Endodermal cell (in vitro differentiated cells): Measurements from ENCODE around the gene MAST2. TPM values are rescaled to one million over a fixed set of nuclear protein-coding genes. Genes with fewer than 3 reads are reported as not detected.
"Not testable (repeated sequence)": the region's sequence is repeated elsewhere in the genome, so short reads cannot be mapped to it uniquely, and the experiment has no call there.

Experiments
- DNase-seq: peaks from one replicate; pipeline ENCODE4 v3.0.0-alpha.2; 2017
- H3K27ac ChIP-seq: 2 replicates; pipeline ENCODE4 v1.5.1; 2013; ENCODE audit warnings: mild to moderate bottlenecking, low read depth, low read length, moderate library complexity
- H3K27me3 ChIP-seq: 2 replicates; pipeline ENCODE4 v1.6.1; 2013; ENCODE audit warnings: mild to moderate bottlenecking, low read length, moderate library complexity; ENCODE audit not compliant: insufficient read depth, control insufficient read depth, poor library complexity, severe bottlenecking
- H3K36me3 ChIP-seq: 2 replicates; pipeline ENCODE4 v1.7.0; 2013; ENCODE audit warnings: mild to moderate bottlenecking, low read length, moderate library complexity; ENCODE audit not compliant: control insufficient read depth, insufficient read depth
- H3K4me1 ChIP-seq: one replicate; pipeline ENCODE4 v1.7.0; 2013; ENCODE audit warnings: low read length; ENCODE audit not compliant: control insufficient read depth, insufficient read depth
- H3K4me3 ChIP-seq: 2 replicates; pipeline ENCODE4 v1.5.1; 2013; ENCODE audit warnings: mild to moderate bottlenecking, low read length, moderate library complexity
- H3K9ac ChIP-seq: 2 replicates; pipeline ENCODE4 v1.6.1; 2013; ENCODE audit warnings: mild to moderate bottlenecking, low read length, moderate library complexity; ENCODE audit not compliant: poor library complexity, severe bottlenecking; ENCODE audit errors: extremely low read depth
- H3K9me3 ChIP-seq: 2 replicates; pipeline ENCODE4 v1.6.1; 2013; ENCODE audit warnings: mild to moderate bottlenecking, low read length, moderate library complexity; ENCODE audit not compliant: control insufficient read depth
- H3K27ac Mint-ChIP-seq: 2 replicates; pipeline ENCODE4 v1.8.0; 2020; ENCODE audit warnings: mixed read lengths
- H3K27me3 Mint-ChIP-seq: 2 replicates; pipeline ENCODE4 v1.8.0; 2021; ENCODE audit warnings: mild to moderate bottlenecking, mixed read lengths; ENCODE audit not compliant: insufficient read depth
- H3K36me3 Mint-ChIP-seq: 2 replicates; pipeline ENCODE4 v1.8.0; 2020; ENCODE audit warnings: low read depth, mixed read lengths
- H3K4me1 Mint-ChIP-seq: 2 replicates; pipeline ENCODE4 v1.8.0; 2020; ENCODE audit warnings: mixed read lengths
- H3K4me3 Mint-ChIP-seq: 2 replicates; pipeline ENCODE4 v1.8.0; 2020; ENCODE audit warnings: mild to moderate bottlenecking, moderate library complexity, mixed read lengths
- H3K9me3 Mint-ChIP-seq: 2 replicates; pipeline ENCODE4 v1.8.0; 2020; ENCODE audit warnings: mild to moderate bottlenecking, mixed read lengths
- CTCF ChIP-seq: fragments of 200-600 bp; sonication (generic); conservative IDR thresholded peaks from 2 replicates; pipeline ENCODE4 v1.5.0; 2021; ENCODE audit warnings: antibody characterized with exemption, mild to moderate bottlenecking
- WGBS, 2 experiments: methylation state at CpG; one replicate each; pipeline versions ENCODE4 v1.1.5 to v1.1.7; 2013; ENCODE audit warnings: missing lambda C conversion rate in 2 of 2, mixed read lengths in 1 of 2; ENCODE audit not compliant: insufficient coverage in 1 of 2, insufficient read length in 1 of 2; 5-methylcytosine and 5-hydroxymethylcytosine counted together
- total RNA-seq, 2 donors: library from RNA; stranded (reverse); fragmentation: NEBNext Ultra II Directional in 1 of 2; extraction: Animal tissue kit (Norgen Biotek cat#: 25700) in 1 of 2; gene quantifications; 2 replicates in 1 of 2; 3 replicates in 1 of 2; pipeline ENCODE4 v1.2.1, GENCODE V29; 2021

MAST2 gene
- total RNA-seq, 2 donors from 2014 or later, result 46.3 to 60.7 TPM

DNA sequence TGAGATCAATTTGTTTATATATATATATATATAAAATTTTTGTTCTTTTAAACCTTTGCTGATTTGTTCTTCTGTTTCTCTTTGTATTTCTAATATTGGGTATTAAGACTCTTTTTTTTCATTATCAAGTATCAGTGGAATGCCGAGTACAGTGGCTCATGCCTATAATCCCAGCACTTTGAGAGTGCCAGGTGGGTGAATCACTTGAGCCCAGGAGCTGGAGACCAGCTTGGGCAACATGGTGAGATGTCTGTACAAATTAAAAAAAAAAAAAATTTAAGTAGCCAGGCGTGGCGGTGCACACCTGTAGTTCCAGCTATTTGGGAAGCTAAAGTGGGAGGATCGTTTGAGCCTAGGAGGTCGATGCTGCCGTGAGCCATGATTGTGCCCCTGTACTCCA is 67.1 kb downstream of the MAST2 start:
- H3K36me3 ChIP-seq, result no peaks in the 10 kb centered on the region
- no peak overlapping the region for H3K4me3 Mint-ChIP-seq
- H3K27ac Mint-ChIP-seq, result no peak overlapping the region
- 97 to 100% methylated on average over 3 to 6 of the region's 6 CpGs for WGBS, 2 experiments
- TF ChIP-seq CTCF, result no peak
- no peak overlapping the region for H3K4me3 ChIP-seq
- DNase-seq, result no peak
- no peaks in the 10 kb centered on the region for H3K27me3 ChIP-seq
- H3K9me3 Mint-ChIP-seq, result peaks cover 5% of the 10 kb centered on the region
- no peaks in the 10 kb centered on the region for H3K27me3 Mint-ChIP-seq
- no peaks in the 10 kb centered on the region for H3K4me1 ChIP-seq
- no peak overlapping the region for H3K9ac ChIP-seq
- H3K9me3 ChIP-seq, result peaks cover 4% of the 10 kb centered on the region
- peaks cover 6% of the 10 kb centered on the region for H3K36me3 Mint-ChIP-seq
- H3K4me1 Mint-ChIP-seq, result peaks cover 8% of the 10 kb centered on the region
- no peak overlapping the region for H3K27ac ChIP-seq

- H3K9me3 Mint-ChIP-seq, H3K9me3 ChIP-seq, H3K4me1 ChIP-seq, H3K27me3 Mint-ChIP-seq, H3K36me3 Mint-ChIP-seq, H3K4me3 Mint-ChIP-seq, DNase-seq, H3K27me3 ChIP-seq, H3K9ac ChIP-seq, H3K4me3 ChIP-seq, H3K27ac ChIP-seq, H3K36me3 ChIP-seq, H3K4me1 Mint-ChIP-seq, H3K27ac Mint-ChIP-seq: not testable (repeated sequence)
- 97 to 98% methylated on average over 10 to 14 of the region's 14 CpGs for WGBS, 2 experiments
These were observed 68.9 kb downstream of the MAST2 start for GRCh38 chr1:45872173-45872801.

DNA sequence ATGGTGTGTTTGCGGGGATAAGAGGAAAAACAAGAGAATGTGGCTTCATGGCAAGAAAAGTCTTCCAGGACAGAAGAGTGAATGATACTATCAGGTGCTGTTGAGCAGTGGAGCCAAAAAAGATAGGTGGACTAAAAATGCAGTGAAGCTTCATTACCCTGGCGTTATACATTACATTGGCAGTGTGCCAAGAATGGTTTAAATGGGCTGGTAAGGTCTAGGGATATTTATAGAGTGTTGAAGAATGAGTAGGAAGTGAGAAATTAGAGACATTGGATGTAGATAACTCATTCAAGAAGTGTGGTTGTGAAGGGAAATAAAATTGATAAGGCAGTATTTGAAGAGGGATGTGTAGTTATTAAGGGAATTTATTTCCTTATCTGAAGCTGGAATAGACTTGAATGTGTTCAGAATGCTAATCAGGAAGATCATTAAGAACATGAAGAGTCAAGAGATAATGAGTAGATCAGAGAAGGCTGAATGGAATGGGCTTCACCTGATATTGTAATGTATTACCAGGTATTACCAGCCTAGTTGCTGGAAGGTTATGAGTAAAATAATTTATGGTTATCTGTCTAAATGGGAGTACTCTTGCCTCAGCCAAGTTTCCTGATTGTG is 72.7 kb downstream of the MAST2 start:
- Mint-ChIP-seq H3K27ac (no peak overlapping the region), H3K36me3 (peaks cover 5% of the 10 kb centered on the region), H3K4me1 (no peaks in the 10 kb centered on the region), H3K9me3 (peaks cover 5% of the 10 kb centered on the region), H3K4me3 (no peak overlapping the region), H3K27me3 (no peaks in the 10 kb centered on the region)
- no peak overlapping the region for H3K9ac ChIP-seq
- no peak for DNase-seq
- no peaks in the 10 kb centered on the region for H3K27me3 ChIP-seq
- H3K4me1 ChIP-seq, result no peaks in the 10 kb centered on the region
- TF ChIP-seq CTCF, result no peak
- H3K4me3 ChIP-seq, result no peak overlapping the region
- 83 to 93% methylated on average over 2 of the region's 2 CpGs for WGBS, 2 experiments
- H3K9me3 ChIP-seq, result peaks cover 4% of the 10 kb centered on the region
- H3K36me3 ChIP-seq, result no peaks in the 10 kb centered on the region
- H3K27ac ChIP-seq, result no peak overlapping the region
